Nephron progenitor cell (in vitro differentiated cells): ENCODE data around the gene RBMXL3.

ENCODE experiments used
- DNase-seq: peaks from one replicate; pipeline ENCODE4 v3.0.0; 2021
- H3K27ac Mint-ChIP-seq: 2 replicates; pipeline ENCODE4 v1.8.0; 2021; ENCODE audit warnings: mild to moderate bottlenecking, moderate library complexity, mixed read lengths
- H3K27me3 Mint-ChIP-seq: 2 replicates; pipeline ENCODE4 v1.8.0; 2021; ENCODE audit warnings: mild to moderate bottlenecking, low read depth, mixed read lengths; ENCODE audit not compliant: poor library complexity
- H3K36me3 Mint-ChIP-seq: 2 replicates; pipeline ENCODE4 v1.8.0; 2021; ENCODE audit warnings: low read depth, mixed read lengths
- H3K4me1 Mint-ChIP-seq: 2 replicates; pipeline ENCODE4 v1.8.0; 2021; ENCODE audit warnings: mixed read lengths
- H3K4me3 Mint-ChIP-seq: 2 replicates; pipeline ENCODE4 v1.8.0; 2021; ENCODE audit warnings: mild to moderate bottlenecking, moderate library complexity, mixed read lengths
- H3K9me3 Mint-ChIP-seq: 2 replicates; pipeline ENCODE4 v1.8.0; 2021; ENCODE audit warnings: mild to moderate bottlenecking, moderate library complexity, mixed read lengths
- CTCF ChIP-seq: fragments of 200-600 bp; sonication (generic); IDR thresholded peaks from 2 replicates; pipeline ENCODE4 v1.5.0; 2021; ENCODE audit warnings: antibody characterized with exemption

RBMXL3 gene

DNA sequence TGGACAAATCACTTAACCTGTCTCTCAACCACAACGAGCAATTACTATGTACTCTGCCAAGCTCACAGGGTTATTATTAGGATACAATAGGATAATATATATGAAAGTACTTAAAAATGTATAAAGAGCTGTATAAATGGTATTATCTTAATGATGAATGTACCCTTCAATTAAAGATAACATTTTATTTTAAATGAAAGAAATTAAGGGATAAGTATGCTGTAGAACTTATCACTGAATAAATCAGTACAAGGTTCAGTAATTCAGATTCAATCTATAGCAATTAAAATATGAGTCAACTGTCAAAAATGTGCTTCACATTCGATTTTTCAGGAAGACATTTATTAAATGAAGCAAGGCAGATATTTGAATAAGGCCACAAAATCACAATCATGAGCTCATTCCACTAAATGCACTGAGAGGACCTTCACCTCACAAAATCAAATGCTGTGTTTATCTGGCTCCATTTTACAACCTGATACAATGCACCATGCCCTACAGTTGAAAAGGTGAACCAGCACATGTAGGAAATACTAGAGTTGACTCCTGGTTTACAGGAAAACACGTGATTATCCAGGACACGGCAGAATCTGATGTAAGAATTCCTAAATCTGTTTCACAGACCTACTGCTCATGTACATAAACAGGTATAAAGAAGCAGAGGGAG, 40.3 kb downstream of the RBMXL3 start:
- Mint-ChIP-seq H3K27me3 (peaks cover 4% of the 10 kb centered on the region), H3K4me3 (no peak overlapping the region), H3K4me1 (peaks cover 45% of the 10 kb centered on the region), H3K27ac (no peak overlapping the region), H3K36me3 (no peaks in the 10 kb centered on the region), H3K9me3 (no peaks in the 10 kb centered on the region)
- no peak for DNase-seq
- TF ChIP-seq CTCF: no peak

DNA sequence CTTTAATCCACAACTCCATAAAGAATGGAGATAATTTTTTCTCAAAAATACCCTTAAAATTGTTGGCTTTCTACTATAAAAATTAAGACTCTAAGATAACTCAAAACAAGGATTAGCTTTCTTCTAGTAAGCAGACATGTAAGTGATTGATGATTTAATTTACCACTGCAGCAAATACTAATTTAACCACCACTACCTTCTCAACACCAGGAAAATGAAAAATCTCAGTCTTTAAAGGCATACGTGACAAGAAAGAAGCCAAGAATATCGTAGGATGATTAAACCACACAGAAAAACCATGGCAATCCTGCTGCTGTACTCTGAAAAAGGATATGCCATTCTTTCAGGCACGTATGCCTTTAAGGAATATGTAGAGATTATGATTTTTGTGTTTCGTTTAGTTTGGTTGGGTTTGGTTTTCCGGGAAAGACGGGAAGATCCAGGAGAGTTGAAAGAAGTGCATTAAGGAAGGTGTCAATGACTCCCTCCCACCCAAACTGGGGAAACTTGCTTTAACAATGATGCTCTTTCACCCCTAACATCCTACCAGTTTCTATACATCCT, 43.8 kb downstream of the RBMXL3 start:
- H3K27me3 Mint-ChIP-seq: no peaks in the 10 kb centered on the region
- H3K4me1 Mint-ChIP-seq: peaks cover 60% of the 10 kb centered on the region
- DNase-seq: no peak
- peak overlapping the region; percentile 82 for H3K27ac Mint-ChIP-seq
- TF ChIP-seq CTCF: no peak
- peak overlapping the region; percentile 98 for H3K4me3 Mint-ChIP-seq
- H3K9me3 Mint-ChIP-seq: no peaks in the 10 kb centered on the region
- H3K36me3 Mint-ChIP-seq: no peaks in the 10 kb centered on the region

GRCh38 chrX:115233497-115234455, 44.6 kb downstream of the RBMXL3 start, which contains the start of gene LRCH2:
TSS of gene LRCH2 (minus strand) at chrX:115234096. CDS start at chrX:115234041, 55 bp downstream.
- H3K4me1 Mint-ChIP-seq: peaks cover 68% of the 10 kb centered on the region
- no peak for TF ChIP-seq CTCF
- no peaks in the 10 kb centered on the region for H3K27me3 Mint-ChIP-seq
- peak within 1 kb of the TSS; percentile 98 for H3K4me3 Mint-ChIP-seq
- no peaks in the 10 kb centered on the region for H3K36me3 Mint-ChIP-seq
- DNase-seq: peak; percentile 74
- H3K9me3 Mint-ChIP-seq: no peaks in the 10 kb centered on the region
- H3K27ac Mint-ChIP-seq: peak within 1 kb of the TSS; percentile 82

- no peaks in the 10 kb centered on the region for H3K36me3 Mint-ChIP-seq
- DNase-seq: no peak
- TF ChIP-seq CTCF: no peak
- peaks cover 68% of the 10 kb centered on the region for H3K4me1 Mint-ChIP-seq
- no peaks in the 10 kb centered on the region for H3K27me3 Mint-ChIP-seq
- H3K4me3 Mint-ChIP-seq: peak overlapping the region; percentile 98
- H3K27ac Mint-ChIP-seq: no peak overlapping the region
- no peaks in the 10 kb centered on the region for H3K9me3 Mint-ChIP-seq
Measured at GRCh38 chrX:115234461-115234860, 45.3 kb downstream of the RBMXL3 start.

GRCh38 chrX:115236560-115236959, 47.4 kb downstream of the RBMXL3 start:
- DNase-seq: no peak
- no peak for TF ChIP-seq CTCF
- H3K27me3 Mint-ChIP-seq: no peaks in the 10 kb centered on the region
- no peak overlapping the region for H3K27ac Mint-ChIP-seq
- H3K4me3 Mint-ChIP-seq: no peak overlapping the region
- peaks cover 47% of the 10 kb centered on the region for H3K4me1 Mint-ChIP-seq
- no peaks in the 10 kb centered on the region for H3K9me3 Mint-ChIP-seq
- H3K36me3 Mint-ChIP-seq: no peaks in the 10 kb centered on the region
